AG09309 (cell line): ENCODE data around the gene LCLAT1.

Experiments
- DNase-seq: peaks from one replicate; pipeline ENCODE4 v3.0.0-alpha.2; 2010; ENCODE audit warnings: low read depth
- H3K4me3 ChIP-seq: 2 replicates; pipeline ENCODE4 v1.5.1; 2011; ENCODE audit warnings: mild to moderate bottlenecking, low read depth, low read length, moderate library complexity; ENCODE audit not compliant: control insufficient read depth
- TF ChIP-seq, protein P1 (sequence below): IDR thresholded peaks from 2 replicates; pipeline ENCODE4 v1.5.1; 2011; ENCODE audit warnings: mild to moderate bottlenecking, low read depth, low read length, inconsistent platforms; ENCODE audit not compliant: insufficient read depth, control insufficient read depth; ENCODE audit errors: missing control alignments

Gene LCLAT1

DNA sequence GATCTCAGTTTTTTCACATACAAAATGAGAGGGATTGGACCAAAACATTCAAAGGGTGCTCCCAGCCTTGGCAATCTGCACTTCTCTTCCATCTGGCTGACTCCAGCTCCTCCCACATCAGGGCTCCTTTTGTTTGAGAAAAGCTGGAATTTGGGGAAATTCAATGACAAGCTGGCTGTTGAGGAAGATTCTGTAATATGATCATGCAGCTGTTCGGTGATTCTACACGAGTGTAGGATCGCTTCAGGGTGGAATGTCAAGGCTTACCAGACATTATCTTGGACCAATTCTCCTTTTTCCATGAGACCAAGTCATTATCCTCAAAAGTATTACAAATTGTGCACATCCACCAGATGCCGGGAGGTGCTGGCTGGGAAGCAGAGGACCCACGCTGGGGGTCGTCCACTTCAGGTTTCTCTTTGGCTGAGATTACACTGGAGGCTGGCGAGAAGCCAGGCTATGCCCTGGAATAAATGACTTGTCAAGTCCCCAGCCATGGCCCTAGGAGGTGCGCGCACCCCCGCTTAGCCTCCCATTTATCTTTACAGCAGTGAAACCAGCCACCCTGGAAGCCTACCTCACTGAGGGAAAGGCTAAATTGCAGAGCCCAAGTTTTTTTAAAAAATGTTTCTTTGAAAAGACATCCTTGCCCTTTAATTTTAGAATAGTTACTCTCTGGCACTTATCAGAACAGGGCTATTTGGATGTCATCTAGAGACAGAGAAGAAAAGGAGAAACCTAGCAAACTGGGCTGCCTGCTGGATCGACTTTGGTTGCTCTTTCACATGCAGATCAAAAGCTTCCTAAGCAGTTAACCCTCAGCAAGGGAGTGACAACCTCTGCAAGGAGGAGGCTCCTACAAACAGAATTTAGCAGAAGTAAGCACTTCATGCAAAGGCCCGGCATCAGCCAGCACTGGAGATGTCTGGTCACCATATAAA lies 42.5 kb upstream of the LCLAT1 start:
- H3K4me3 ChIP-seq = no peak overlapping the region
- DNase-seq = no peak
- TF ChIP-seq, protein P1, sequence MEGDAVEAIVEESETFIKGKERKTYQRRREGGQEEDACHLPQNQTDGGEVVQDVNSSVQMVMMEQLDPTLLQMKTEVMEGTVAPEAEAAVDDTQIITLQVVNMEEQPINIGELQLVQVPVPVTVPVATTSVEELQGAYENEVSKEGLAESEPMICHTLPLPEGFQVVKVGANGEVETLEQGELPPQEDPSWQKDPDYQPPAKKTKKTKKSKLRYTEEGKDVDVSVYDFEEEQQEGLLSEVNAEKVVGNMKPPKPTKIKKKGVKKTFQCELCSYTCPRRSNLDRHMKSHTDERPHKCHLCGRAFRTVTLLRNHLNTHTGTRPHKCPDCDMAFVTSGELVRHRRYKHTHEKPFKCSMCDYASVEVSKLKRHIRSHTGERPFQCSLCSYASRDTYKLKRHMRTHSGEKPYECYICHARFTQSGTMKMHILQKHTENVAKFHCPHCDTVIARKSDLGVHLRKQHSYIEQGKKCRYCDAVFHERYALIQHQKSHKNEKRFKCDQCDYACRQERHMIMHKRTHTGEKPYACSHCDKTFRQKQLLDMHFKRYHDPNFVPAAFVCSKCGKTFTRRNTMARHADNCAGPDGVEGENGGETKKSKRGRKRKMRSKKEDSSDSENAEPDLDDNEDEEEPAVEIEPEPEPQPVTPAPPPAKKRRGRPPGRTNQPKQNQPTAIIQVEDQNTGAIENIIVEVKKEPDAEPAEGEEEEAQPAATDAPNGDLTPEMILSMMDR = no peak

DNA sequence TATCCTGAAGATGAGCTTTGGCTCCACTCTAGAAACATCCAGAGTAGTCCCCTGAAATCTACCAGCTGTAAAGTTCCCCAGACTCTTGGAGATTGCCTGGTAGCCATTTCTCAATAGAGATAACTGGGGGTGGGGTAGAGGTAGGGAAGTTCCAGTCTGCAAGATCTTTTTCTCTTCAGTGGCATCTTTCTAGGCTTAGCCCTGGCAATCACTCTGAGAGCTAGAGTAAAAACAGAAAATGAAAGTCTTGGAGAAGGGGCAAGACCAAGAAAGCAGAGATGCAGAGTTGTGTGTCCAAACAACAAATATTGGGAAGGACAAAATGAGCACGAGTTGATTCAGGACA lies 41.8 kb upstream of the LCLAT1 start:
- DNase-seq = no peak
- no peak overlapping the region for H3K4me3 ChIP-seq
- TF ChIP-seq, protein P1 = no peak

DNA sequence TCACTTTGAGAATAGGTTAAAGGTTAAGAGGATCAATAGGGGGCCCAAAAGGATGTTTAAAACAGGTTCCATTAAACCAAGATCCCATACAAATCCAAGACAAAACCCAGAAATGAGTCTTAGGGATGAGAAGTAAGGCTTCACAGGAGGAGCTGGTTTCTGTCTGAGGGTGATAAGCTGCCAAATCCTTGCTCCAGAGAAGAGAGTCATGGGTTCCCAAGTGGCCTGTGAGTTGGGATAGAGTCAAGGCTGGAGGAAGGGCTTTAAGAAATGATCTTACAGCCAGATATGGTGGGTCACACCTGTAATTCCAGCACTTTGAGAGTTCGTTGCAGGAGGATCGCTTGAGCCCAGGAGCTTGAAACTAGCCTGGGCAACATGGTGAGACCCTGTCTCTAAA lies 40.2 kb upstream of the LCLAT1 start:
- no peak for DNase-seq
- TF ChIP-seq, protein P1 = no peak
- no peak overlapping the region for H3K4me3 ChIP-seq

DNA sequence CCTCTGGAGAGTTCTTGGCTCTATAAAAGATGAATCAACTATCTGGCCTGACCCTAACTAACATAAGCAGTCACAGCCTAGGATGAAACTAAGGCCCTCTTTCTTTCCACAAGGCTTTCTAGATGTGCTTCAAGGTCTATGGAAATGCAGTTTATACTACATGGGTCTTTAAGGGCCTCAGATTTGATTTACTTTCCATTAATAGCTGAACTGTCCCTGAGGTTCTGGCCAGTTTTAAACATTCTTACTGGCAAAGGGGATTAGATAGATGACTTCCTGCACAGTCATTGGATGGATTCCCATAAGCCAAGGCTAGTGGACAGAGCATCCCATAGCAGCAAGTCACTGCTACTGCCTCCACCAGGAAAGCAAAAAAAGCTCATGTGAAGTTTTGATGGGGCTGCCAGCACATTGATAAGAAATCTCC lies 38.1 kb upstream of the LCLAT1 start:
- no peak overlapping the region for H3K4me3 ChIP-seq
- TF ChIP-seq, protein P1 = peak; percentile 14
- DNase-seq = no peak

DNA sequence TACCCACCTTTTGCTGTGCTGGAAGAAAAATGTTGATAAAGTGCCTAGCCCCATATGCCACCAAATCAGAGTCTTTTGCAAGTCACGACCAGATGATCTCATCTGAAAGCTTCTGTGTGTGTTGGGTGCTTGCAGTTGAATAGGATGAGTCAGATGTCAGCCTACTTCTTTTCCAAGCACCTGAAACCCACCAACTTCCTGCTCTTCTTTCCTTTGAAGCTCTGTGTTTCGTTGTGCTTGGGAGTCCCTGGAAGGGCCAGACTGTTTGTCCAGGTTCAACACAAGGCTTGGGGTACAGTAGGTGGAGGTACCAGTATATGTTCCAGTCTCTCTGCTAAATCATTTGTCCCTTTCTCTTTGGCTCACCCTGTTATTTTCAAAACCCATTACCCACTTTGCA lies 36.8 kb upstream of the LCLAT1 start:
- H3K4me3 ChIP-seq = no peak overlapping the region
- TF ChIP-seq, protein P1 = no peak
- DNase-seq = no peak

DNA sequence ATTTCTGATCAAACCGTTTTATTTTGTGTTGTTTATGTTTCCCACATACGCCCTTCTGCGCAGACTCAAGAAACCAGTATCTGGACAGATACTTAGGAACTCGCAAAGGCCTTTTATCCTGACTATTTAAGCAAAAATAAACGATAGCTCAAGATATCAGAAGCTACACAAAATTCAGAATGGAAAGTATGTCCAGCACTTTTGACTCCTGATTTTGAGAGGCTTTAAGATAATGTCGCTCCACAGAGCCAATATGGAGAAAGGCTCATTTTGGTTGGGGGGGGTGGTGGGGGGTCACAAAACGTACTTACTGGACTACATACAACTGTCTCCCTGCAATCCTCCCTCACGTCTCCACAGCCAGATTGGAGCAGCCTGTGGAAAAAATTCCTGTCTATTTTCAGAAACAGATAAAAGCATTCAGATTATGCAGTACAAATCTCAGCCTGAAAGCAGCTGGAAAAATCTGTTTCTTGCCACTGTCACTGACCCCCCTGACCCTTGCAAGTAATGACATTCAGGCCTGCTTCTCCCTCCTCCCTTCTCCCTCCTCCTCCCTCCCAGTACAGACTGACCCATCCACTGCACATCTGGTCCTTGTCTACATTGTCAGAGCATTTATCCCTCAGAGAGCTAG lies 34.9 kb upstream of the LCLAT1 start:
- DNase-seq = no peak
- TF ChIP-seq, protein P1 = no peak
- no peak overlapping the region for H3K4me3 ChIP-seq
